Neural progenitor cell (in vitro differentiated cells): ENCODE results near the gene ZNF558. TPM values are rescaled to one million over a fixed set of nuclear protein-coding genes. Genes with fewer than 3 reads are reported as not detected.

Experiments used
- DNase-seq: peaks from one replicate; pipeline ENCODE4 v3.0.0-alpha.2; 2016; ENCODE audit warnings: low spot score
- H2AFZ ChIP-seq: fragments of 200-600 bp; sonication (generic); replicated peaks from 2 replicates; pipeline ENCODE4 v1.6.1; 2016; ENCODE audit warnings: antibody characterized with exemption
- H3F3A ChIP-seq: fragments of 200-600 bp; sonication (generic); 2 replicates; pipeline ENCODE4 v1.6.1; 2016; ENCODE audit warnings: antibody characterized with exemption, low read depth
- H3K27ac ChIP-seq: fragments of 200-600 bp; sonication (generic); 2 replicates; pipeline ENCODE4 v1.5.1; 2016; ENCODE audit warnings: mild to moderate bottlenecking
- H3K27me3 ChIP-seq: fragments of 200-600 bp; sonication (generic); 2 replicates; pipeline ENCODE4 v1.6.1; 2016; ENCODE audit warnings: mild to moderate bottlenecking, moderate library complexity
- H3K36me3 ChIP-seq: fragments of 200-600 bp; sonication (generic); 2 replicates; pipeline ENCODE4 v1.5.1; 2016
- H3K4me1 ChIP-seq: fragments of 200-600 bp; sonication (generic); 2 replicates; pipeline ENCODE4 v1.6.1; 2016; ENCODE audit warnings: mixed run types
- H3K4me2 ChIP-seq: fragments of 200-600 bp; sonication (generic); 2 replicates; pipeline ENCODE4 v1.6.1; 2016
- H3K4me3 ChIP-seq: fragments of 200-600 bp; sonication (generic); 2 replicates; pipeline ENCODE4 v1.5.1; 2016
- H3K79me2 ChIP-seq: fragments of 200-600 bp; sonication (generic); 2 replicates; pipeline ENCODE4 v1.6.1; 2016; ENCODE audit warnings: low read depth
- H3K9ac ChIP-seq: fragments of 200-600 bp; sonication (generic); 2 replicates; pipeline ENCODE4 v1.6.1; 2016
- H3K9me3 ChIP-seq: fragments of 200-600 bp; sonication (generic); 2 replicates; pipeline ENCODE4 v1.5.1; 2016; ENCODE audit warnings: low read depth
- H4K20me1 ChIP-seq: fragments of 200-600 bp; sonication (generic); 2 replicates; pipeline ENCODE4 v1.6.1; 2016; ENCODE audit warnings: low read depth
- H3K27ac Mint-ChIP-seq: 3 replicates; pipeline ENCODE4 v1.8.0; 2021; ENCODE audit warnings: mixed read lengths
- H3K27me3 Mint-ChIP-seq: 2 replicates; pipeline ENCODE4 v1.8.0; 2022; ENCODE audit warnings: low read depth, mild to moderate bottlenecking, inconsistent platforms, moderate library complexity, mixed read lengths; ENCODE audit not compliant: insufficient read depth
- H3K36me3 Mint-ChIP-seq: 3 replicates; pipeline ENCODE4 v1.8.0; 2021; ENCODE audit warnings: mixed read lengths
- H3K4me1 Mint-ChIP-seq: 3 replicates; pipeline ENCODE4 v1.8.0; 2021; ENCODE audit warnings: mixed read lengths
- H3K4me3 Mint-ChIP-seq: 3 replicates; pipeline ENCODE4 v1.8.0; 2021; ENCODE audit warnings: mild to moderate bottlenecking, moderate library complexity, mixed read lengths
- H3K9me3 Mint-ChIP-seq: 3 replicates; pipeline ENCODE4 v1.8.0; 2020; ENCODE audit warnings: mixed read lengths
- EZH2 ChIP-seq: fragments of 200-600 bp; sonication (generic); IDR thresholded peaks from 2 replicates; pipeline ENCODE4 v1.6.1; 2017; ENCODE audit warnings: antibody characterized with exemption, mild to moderate bottlenecking, moderate library complexity
- EZH2phosphoT487 ChIP-seq: fragments of 200-600 bp; sonication (generic); IDR thresholded peaks from 2 replicates; pipeline ENCODE4 v1.6.1; 2017; ENCODE audit warnings: antibody characterized with exemption
- total RNA-seq: library from RNA; depleted of rRNA; stranded (reverse); fragments of >200 nt; gene quantifications from 2 replicates; pipeline ENCODE4 v1.2.3, GENCODE V29; 2015; ENCODE audit warnings: low replicate concordance
- TF ChIP-seq, protein P1 (sequence below): fragments of 200-600 bp; sonication (generic); IDR thresholded peaks from 2 replicates; pipeline ENCODE4 v1.5.1; 2017; ENCODE audit warnings: antibody characterized with exemption, mild to moderate bottlenecking

ZNF558 gene
- total RNA-seq, 1 donor from 2014 or later: 59.4 TPM

DNA sequence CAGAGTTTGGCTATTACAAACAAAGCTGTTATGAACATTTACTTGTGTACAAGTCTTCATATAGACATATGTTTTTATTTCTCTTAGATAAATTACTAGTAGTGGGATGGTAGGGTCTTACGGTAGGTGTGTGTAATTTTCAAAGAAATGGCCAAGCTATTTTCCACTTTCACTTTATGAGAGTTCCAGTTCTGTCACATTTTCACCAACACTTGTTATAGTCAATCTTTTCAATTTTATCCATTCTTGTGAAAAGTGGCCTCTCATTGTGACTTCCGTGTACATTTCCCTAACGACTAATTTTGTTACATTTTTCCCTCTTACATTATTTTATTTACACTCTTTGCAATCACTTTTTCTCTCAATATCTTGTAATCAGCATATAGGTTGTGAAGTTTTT, 18.4 kb upstream of the ZNF558 start:
- no peaks in the 10 kb centered on the region for H3K36me3 Mint-ChIP-seq
- H3K27me3 Mint-ChIP-seq: peaks cover 2% of the 10 kb centered on the region
- H3K4me3 ChIP-seq: no peak overlapping the region
- H3K27ac ChIP-seq: no peak overlapping the region
- no peak for TF ChIP-seq EZH2phosphoT487
- TF ChIP-seq EZH2: no peak
- TF ChIP-seq, protein P1, sequence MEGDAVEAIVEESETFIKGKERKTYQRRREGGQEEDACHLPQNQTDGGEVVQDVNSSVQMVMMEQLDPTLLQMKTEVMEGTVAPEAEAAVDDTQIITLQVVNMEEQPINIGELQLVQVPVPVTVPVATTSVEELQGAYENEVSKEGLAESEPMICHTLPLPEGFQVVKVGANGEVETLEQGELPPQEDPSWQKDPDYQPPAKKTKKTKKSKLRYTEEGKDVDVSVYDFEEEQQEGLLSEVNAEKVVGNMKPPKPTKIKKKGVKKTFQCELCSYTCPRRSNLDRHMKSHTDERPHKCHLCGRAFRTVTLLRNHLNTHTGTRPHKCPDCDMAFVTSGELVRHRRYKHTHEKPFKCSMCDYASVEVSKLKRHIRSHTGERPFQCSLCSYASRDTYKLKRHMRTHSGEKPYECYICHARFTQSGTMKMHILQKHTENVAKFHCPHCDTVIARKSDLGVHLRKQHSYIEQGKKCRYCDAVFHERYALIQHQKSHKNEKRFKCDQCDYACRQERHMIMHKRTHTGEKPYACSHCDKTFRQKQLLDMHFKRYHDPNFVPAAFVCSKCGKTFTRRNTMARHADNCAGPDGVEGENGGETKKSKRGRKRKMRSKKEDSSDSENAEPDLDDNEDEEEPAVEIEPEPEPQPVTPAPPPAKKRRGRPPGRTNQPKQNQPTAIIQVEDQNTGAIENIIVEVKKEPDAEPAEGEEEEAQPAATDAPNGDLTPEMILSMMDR: no peak
- no peak for DNase-seq
- H3K36me3 ChIP-seq: no peaks in the 10 kb centered on the region
- no peaks in the 10 kb centered on the region for H3F3A ChIP-seq
- H2AFZ ChIP-seq: no peak overlapping the region
- no peaks in the 10 kb centered on the region for H3K4me1 Mint-ChIP-seq
- H3K4me1 ChIP-seq: no peaks in the 10 kb centered on the region
- peaks cover 26% of the 10 kb centered on the region for H3K9me3 Mint-ChIP-seq
- no peak overlapping the region for H3K4me2 ChIP-seq
- H3K27ac Mint-ChIP-seq: no peak overlapping the region
- no peaks in the 10 kb centered on the region for H3K27me3 ChIP-seq
- H4K20me1 ChIP-seq: no peaks in the 10 kb centered on the region
- no peak overlapping the region for H3K4me3 Mint-ChIP-seq
- no peak overlapping the region for H3K9ac ChIP-seq
- peaks cover 11% of the 10 kb centered on the region for H3K9me3 ChIP-seq
- H3K79me2 ChIP-seq: no peaks in the 10 kb centered on the region

DNA sequence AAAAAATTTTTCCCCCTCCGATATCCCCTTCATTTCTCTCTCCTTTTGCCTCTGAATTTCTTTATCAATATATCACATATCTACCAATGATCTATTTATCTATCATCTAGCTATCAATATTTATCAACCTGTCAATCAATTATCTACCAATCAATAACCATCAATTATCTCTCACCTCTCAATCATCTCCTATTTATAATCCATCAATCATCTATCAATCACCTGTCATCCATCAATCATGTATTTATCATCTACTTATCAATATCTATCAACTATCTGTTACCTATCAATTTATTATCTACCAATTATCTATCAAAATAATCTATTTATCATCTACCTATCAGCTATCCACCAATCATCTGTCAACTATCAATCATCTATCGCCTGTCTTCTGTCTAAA, 17.1 kb upstream of the ZNF558 start:
- no peaks in the 10 kb centered on the region for H4K20me1 ChIP-seq
- Mint-ChIP-seq H3K9me3 (peaks cover 19% of the 10 kb centered on the region), H3K27ac (no peak overlapping the region), H3K4me3 (no peak overlapping the region), H3K4me1 (no peaks in the 10 kb centered on the region), H3K36me3 (no peaks in the 10 kb centered on the region), H3K27me3 (peaks cover 2% of the 10 kb centered on the region)
- H3K9ac ChIP-seq: no peak overlapping the region
- peaks cover 11% of the 10 kb centered on the region for H3K9me3 ChIP-seq
- H3K27ac ChIP-seq: no peak overlapping the region
- no peaks in the 10 kb centered on the region for H3K27me3 ChIP-seq
- no peaks in the 10 kb centered on the region for H3K36me3 ChIP-seq
- no peaks in the 10 kb centered on the region for H3K4me1 ChIP-seq
- TF ChIP-seq EZH2 (no peak), EZH2phosphoT487 (no peak)
- TF ChIP-seq, protein P1: no peak
- no peak overlapping the region for H2AFZ ChIP-seq
- no peak overlapping the region for H3K4me2 ChIP-seq
- DNase-seq: no peak
- H3K4me3 ChIP-seq: no peak overlapping the region
- no peaks in the 10 kb centered on the region for H3F3A ChIP-seq
- no peaks in the 10 kb centered on the region for H3K79me2 ChIP-seq

DNA sequence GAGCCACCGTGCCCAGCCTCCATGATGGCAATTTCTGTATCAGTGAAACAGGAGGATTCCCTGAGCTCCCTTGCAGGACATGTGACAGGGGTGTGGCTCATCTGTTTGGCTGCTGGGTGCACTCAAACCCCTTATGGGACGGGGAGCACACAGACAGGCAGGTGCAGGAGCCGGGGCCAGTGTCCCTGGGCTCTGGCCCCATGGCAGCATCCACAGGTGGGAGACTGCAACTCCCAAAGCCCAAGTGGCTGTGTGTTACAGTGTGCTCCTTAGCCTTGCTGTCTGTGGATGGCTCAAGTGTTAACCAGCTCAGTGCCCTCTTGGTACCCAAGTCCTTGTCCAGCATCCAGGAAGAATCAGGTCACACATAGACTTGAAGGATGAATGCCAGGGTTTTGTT, 14.7 kb upstream of the ZNF558 start:
- Mint-ChIP-seq H3K4me1 (no peaks in the 10 kb centered on the region), H3K27me3 (peaks cover 8% of the 10 kb centered on the region), H3K27ac (no peak overlapping the region), H3K9me3 (peaks cover 25% of the 10 kb centered on the region), H3K36me3 (no peaks in the 10 kb centered on the region), H3K4me3 (no peak overlapping the region)
- Histone ChIP-seq H3K4me1 (no peaks in the 10 kb centered on the region), H3K4me2 (no peak overlapping the region), H4K20me1 (no peaks in the 10 kb centered on the region), H3K9ac (no peak overlapping the region), H3K36me3 (no peaks in the 10 kb centered on the region), H3K27ac (no peak overlapping the region), H2AFZ (no peak overlapping the region), H3F3A (no peaks in the 10 kb centered on the region), H3K79me2 (no peaks in the 10 kb centered on the region), H3K9me3 (peaks cover 11% of the 10 kb centered on the region), H3K27me3 (no peaks in the 10 kb centered on the region), H3K4me3 (no peak overlapping the region)
- no peak for TF ChIP-seq EZH2phosphoT487
- TF ChIP-seq, protein P1: no peak
- TF ChIP-seq EZH2: no peak
- no peak for DNase-seq

DNA sequence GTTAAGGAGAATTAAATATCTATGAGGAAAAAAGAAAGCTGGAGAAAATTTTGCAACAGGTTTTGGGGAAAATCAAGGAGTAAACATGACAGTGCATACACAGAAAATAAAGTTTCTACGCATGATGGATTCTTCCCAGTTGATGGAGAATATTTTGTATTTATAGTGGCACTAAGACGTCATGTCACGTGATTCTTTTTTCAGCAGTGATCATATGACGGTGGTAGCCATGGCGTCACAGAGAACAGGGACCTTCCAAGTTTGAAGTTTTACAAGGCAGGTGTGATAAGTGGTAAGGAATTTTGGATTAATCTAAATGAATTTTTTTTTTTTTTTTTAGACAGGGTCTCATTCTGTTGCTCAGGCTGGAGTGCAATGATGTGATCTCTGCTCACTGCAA, 8.6 kb upstream of the ZNF558 start:
- peaks cover 2% of the 10 kb centered on the region for H3K9me3 ChIP-seq
- H3K36me3 ChIP-seq: no peaks in the 10 kb centered on the region
- H3K27ac ChIP-seq: no peak overlapping the region
- H4K20me1 ChIP-seq: no peaks in the 10 kb centered on the region
- Mint-ChIP-seq H3K36me3 (no peaks in the 10 kb centered on the region), H3K4me1 (no peaks in the 10 kb centered on the region), H3K27ac (no peak overlapping the region), H3K27me3 (peaks cover 10% of the 10 kb centered on the region), H3K9me3 (peaks cover 16% of the 10 kb centered on the region), H3K4me3 (no peak overlapping the region)
- no peak for DNase-seq
- H3K4me1 ChIP-seq: no peaks in the 10 kb centered on the region
- no peaks in the 10 kb centered on the region for H3F3A ChIP-seq
- TF ChIP-seq EZH2phosphoT487 (no peak), EZH2 (no peak)
- TF ChIP-seq, protein P1: no peak
- H3K9ac ChIP-seq: no peak overlapping the region
- no peaks in the 10 kb centered on the region for H3K27me3 ChIP-seq
- no peak overlapping the region for H2AFZ ChIP-seq
- no peak overlapping the region for H3K4me2 ChIP-seq
- H3K79me2 ChIP-seq: no peaks in the 10 kb centered on the region
- no peak overlapping the region for H3K4me3 ChIP-seq
